Stimulated activated CD4-positive, alpha-beta T cell treated with anti-CD3 and anti-CD28 coated beads, Interleukin-15, amount 100 ng/mL, for 24 hours (primary cell): ENCODE data around the gene TEAD1.

Experiments
- DNase-seq: peaks from one replicate; pipeline ENCODE4 v3.0.0-alpha.2; 2020

Gene TEAD1

DNA sequence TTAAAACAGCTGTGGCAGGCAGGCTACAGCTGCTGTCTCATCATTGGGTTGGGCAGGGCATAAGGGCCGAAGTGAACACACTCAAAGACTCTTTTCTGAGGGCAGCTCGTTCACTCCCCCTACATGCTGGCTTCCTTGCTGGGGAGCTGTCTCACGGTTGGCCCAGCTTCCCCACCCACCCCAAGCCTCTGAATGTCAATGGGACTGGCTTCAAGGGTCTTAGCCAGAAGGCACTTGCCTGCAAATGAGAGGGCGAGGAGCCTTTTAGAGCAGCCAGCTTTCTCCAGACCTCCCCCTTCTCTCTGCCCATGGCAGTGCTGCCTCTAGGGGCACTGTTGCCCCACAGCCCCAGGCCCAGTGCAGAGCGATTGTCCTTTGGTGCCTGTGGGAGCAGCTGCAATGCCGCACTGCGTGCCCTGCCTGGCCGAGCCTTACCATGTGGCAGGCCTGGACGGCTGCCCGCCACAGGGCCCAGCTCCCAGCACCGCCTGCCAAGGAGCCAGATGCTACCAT lies 240.2 kb downstream of the TEAD1 start:
- DNase-seq, result peak; percentile 28

DNA sequence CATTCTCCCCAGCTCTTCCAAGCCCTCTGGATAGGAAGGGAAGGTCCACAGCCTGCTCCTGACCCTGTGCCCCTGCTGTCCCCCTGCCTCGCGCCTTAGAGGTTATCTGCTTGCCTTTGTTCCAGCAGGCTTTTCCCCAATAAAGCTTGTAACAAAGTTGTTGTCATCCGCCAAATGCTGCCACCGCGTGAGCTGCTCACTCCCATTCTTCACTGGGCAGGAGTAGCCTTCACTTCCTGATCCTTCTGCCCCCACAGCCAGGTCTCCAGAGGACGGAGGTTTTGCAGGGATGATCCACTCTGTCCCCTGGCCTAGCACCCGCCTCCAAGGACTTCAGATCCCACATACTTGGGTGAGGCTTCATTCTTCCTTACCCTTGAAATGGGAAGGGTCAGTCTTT lies 240.9 kb downstream of the TEAD1 start:
- no peak for DNase-seq

- DNase-seq, result no peak
These were observed 243.6 kb downstream of the TEAD1 start for GRCh38 chr11:12917822-12918221.

DNA sequence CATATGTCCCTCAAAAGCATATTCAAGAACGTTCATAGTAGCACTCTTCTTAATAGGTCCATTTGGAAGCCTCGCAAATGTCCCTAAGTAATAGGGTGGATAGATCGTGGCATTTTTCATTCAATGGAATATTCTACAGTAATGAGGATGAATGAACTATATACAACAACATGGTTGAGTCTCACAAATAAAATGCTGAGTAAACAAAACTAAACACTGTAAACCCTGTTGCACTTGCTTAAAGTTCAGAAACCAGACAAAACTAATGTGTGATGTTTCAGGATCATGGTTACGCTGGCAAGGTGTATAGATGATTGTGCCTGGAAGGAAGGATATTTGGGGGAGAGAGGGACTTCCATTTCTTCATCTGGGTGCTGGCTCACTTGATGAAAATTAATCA lies 244.4 kb downstream of the TEAD1 start:
- no peak for DNase-seq

DNA sequence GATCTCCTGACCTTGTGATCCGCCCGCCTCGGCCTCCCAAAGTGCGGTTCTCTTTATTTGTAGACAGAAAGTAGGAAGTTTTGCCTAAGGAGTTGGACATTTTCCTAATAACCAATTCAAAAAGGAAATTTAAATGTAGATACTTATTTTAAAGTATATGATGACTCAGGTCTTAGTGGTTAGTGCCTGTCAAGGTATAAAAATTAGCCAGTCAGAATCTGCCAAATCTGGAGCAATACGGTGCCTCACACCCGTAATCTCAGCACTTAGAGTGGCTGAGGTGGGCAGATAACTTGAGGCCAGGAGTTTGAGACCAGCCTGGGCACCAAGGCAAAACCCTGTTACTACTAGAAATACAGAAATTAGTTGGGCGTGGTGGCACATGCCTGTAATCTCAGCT lies 248.2 kb downstream of the TEAD1 start:
- no peak for DNase-seq

DNA sequence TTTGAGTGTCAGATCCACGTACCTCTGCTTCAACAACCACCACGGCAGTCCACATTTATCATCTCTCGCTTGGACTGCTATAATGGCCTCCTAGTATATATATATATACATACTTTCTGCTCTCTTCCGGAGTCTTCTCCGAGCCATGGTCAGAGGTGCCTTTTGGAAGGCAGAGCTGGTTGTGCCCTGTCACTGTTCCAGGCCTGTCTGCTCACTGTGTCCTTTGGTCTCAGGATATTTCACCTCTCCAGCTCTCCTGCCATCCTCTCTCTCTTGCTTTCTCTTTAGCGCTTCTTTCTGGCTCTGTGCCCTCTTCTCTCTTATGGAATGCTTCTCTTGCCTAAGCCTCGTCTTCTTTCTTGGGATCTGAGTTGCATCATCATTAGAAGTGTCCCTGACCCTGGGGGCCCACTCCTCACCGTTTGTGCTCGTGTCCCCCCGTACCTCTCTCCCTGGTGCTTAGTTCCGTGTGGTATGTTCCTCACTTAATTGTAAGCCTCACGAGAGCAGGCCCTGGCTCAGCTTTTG lies 248.8 kb downstream of the TEAD1 start:
- DNase-seq, result no peak

GRCh38 chr11:12924650-12925049 lies 250.4 kb downstream of the TEAD1 start:
- DNase-seq, result no peak

DNA sequence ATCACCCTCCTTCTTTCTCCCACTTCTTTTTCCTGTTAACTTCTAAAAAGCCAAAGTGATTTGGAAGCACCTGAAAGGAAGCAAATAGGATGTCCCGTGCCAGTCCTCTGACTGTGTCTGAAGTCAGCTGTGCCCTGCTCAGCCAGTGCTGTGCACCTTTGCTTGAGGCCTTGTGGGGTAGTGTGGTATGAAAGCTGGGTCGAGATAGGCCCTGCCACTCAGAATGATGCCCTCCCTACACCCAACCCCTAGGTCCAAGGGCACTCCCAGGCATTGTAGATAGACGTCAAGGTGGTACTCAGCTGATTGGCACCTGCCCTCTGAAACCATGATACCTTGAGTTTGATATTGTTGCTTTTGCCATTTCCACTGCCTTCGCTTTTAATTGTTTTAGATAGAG lies 251.3 kb downstream of the TEAD1 start:
- no peak for DNase-seq

GRCh38 chr11:12927221-12927620 lies 253.0 kb downstream of the TEAD1 start:
- DNase-seq, result no peak

DNA sequence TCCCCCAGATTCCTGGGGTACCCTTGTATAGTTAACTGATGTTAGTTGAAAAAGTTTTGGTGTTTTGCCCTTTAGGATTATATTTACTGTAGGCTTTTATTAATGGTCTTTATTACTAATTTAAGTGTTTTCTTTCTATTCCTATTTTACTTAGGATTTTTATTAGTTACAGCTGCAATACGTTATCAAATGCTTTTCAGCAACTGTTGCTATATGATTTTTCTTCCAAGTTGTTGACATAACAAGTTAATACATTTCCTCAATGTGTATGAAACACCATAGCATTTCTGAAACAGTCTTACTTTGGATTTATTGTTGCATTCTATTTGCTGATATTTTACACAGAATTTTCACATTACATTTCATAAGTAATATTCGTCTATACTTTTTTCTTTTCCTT lies 253.7 kb downstream of the TEAD1 start:
- DNase-seq, result no peak

- DNase-seq, result no peak
These were observed 256.6 kb downstream of the TEAD1 start for GRCh38 chr11:12930850-12931249.

DNA sequence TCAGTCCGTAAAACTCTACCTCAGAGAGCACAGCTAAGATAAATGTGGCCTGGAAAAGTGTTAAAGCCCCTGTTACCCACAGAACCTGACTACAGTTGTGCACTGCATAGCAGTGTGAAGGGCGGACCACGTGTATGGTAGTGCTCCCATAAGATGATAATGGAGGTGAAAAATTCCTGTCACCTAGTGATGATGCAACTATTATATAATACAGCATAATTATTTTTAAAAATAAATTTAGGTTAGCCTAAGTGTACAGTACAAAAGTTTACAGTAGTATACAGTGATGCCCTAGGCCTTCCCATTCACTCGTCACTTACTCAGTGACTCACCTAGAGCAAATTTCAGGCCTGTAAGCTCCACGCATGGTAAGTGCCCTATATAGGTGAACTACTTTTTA lies 258.3 kb downstream of the TEAD1 start:
- DNase-seq, result no peak

DNA sequence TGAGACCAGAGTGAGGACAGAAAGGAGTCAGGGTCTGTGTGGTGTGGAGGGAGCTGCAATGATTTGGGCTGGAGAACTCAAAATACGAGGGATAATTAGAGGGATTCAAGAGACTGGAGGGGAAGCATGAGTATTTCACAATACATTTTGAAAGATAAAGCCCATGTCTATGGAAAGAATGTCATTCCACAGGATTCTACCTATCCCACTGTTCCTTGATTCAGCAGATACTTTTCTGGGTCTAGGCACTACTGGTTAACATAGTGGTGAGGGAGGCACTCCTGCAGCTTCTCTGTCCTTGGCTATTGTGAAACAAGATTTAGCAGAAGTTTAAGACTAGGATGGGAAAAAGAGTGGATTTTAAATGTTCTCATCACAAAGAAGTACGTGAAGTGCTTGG lies 262.0 kb downstream of the TEAD1 start:
- DNase-seq, result no peak

- no peak for DNase-seq
These were observed 264.5 kb downstream of the TEAD1 start for GRCh38 chr11:12938590-12939247.

DNA sequence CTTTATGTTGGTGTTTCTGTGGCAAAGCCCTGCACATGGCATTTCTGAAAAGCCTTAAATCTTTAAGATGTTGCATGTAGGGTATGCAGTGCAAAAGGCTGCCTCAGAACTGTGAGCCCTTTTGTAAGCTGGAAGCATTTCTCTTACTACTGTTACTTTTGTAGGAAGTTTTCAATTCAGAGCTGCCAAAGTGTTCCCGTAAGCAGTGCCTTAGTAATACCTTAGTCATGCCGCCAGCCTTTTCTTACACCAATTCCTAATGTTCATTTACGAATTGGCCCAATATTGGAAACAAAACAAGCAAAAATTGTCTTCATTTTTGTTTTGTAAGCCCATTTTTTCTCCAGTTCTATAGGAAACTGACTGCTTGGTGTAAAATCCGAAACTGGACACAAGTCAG lies 267.4 kb downstream of the TEAD1 start:
- no peak for DNase-seq

DNA sequence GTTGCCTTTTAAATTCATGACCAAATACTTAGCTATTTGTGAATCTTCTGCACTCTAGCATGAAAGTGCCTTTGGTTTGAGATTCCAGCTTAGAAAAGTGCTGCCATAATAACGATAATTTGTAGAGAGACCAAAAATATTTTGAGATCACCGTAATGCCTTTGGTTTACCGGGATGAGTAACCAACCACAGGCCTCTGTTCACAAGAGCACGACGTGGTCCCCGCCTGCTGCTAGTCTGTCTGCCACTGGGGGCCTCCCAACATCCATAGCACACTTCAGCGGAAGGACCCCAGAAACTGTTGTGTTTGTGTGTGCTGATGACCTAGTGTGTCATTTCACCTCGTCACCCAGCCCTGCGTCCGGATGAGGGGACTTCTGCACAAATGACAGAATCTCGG lies 267.9 kb downstream of the TEAD1 start:
- no peak for DNase-seq

- no peak for DNase-seq
These were observed 269.1 kb downstream of the TEAD1 start for GRCh38 chr11:12943311-12943710.

- no peak for DNase-seq
These were observed 270.7 kb downstream of the TEAD1 start for GRCh38 chr11:12944889-12945288.

DNA sequence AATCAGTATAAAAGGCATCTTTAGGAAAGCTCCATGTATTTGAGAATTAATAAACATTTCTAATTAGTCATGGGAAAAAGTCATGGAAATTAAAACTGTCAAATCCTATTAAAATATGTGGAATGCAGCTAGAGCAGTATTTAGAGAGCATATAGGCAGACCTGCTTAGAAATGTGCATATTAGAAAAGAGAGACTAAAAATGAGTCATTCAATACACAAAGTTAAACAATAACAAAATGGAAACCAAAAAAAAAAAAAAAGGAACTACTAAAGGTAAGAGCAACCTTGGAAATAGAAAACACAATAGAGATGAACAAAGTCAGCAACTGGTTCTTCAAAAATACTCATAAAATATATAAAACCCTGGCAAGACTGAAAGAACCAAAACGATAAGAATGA lies 275.2 kb downstream of the TEAD1 start:
- DNase-seq, result no peak

GRCh38 chr11:12950670-12951069 lies 276.4 kb downstream of the TEAD1 start:
- no peak for DNase-seq

GRCh38 chr11:12951376-12951775 lies 277.2 kb downstream of the TEAD1 start:
- DNase-seq, result no peak

DNA sequence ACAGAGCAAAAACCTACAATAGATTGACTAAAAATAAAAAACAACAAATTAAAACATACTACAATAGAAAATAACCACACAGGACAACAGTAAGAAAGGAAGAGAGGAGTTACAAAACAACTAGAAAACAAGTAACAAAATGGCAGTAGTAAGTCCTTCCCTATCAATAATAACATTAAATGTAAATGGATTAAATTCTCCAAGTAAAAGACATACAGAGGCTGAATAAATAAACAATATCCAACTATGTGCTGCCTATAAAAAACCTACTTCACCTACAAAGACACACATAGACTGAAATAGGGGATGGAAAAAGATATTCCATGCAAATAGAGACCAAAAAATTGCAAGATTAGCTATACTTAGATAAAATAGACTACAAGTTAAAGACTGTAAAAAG lies 277.9 kb downstream of the TEAD1 start:
- DNase-seq, result no peak

- DNase-seq, result no peak
These were observed 284.8 kb downstream of the TEAD1 start for GRCh38 chr11:12958986-12959385.

DNA sequence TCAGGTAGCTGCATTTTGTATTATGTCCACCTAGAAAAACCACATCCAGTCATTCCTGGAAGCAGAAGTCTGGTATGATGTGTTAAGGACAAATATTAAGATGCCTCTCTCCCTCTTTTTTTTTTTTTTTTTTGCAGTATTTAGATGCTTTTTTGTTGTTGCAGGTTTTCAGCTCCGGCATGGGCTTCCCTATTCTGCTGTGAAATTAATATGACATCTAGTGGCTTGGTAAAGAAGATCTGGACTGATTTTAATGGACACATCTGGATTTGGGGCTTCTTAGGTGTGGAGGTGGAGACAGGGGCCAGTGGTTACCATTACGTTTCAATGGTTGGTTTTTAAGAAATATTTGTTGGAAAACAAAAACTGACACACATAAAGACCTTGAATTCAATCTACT lies 287.4 kb downstream of the TEAD1 start:
- no peak for DNase-seq

- DNase-seq, result no peak
These were observed 288.1 kb downstream of the TEAD1 start for GRCh38 chr11:12962306-12962705.
